Stimulated activated CD8-positive, alpha-beta memory T cell treated with anti-CD3 and anti-CD28 coated beads, Interleukin-7, amount 100 ng/mL, for 4 hours (primary cell): ENCODE results near the gene CACNG4.
"Not testable (repeated sequence)": the region's sequence is repeated elsewhere in the genome, so short reads cannot be mapped to it uniquely, and the experiment has no call there.

Source experiments
- DNase-seq, 2 donors: peaks; one replicate each; pipeline ENCODE4 v3.0.0-alpha.2; 2020; ENCODE audit warnings: low read depth in 2 of 2

Gene CACNG4

DNA sequence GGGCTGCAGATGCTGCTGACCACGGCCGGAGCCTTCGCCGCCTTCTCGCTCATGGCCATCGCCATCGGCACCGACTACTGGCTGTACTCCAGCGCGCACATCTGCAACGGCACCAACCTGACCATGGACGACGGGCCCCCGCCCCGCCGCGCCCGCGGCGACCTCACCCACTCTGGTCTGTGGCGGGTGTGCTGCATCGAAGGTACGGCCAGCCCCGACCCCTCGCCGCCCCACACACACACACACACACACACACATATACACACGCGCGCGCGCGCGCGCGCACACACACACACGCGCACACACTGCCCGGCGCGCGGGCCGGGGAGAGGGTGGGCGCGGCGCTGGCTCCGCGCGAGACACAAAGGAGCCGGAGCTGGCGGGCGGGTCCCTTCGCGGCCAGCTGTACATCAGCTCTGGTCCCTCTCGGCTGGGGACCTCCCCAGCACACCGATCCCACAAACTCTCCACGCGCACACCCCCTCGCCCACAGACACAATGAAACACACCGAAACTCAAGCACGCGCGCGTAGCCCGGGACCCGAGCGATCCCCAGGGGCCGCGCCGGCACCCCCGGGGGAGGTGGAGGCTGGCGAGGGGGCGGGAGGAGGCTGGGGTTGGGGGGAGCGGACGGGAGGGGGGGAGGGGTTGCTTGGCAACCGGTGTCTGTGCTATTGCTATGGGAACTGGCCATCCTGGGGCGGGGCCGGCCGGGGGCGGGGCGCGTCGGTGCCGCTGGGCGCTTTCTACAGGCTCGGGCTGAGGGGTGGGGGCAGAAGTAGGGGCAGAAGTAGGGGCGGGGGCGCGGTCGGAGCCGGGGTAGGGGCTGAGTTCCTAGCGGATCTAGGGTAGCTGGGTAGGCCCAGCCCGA lies 658 bp downstream of the CACNG4 start:
- no peak for DNase-seq

DNA sequence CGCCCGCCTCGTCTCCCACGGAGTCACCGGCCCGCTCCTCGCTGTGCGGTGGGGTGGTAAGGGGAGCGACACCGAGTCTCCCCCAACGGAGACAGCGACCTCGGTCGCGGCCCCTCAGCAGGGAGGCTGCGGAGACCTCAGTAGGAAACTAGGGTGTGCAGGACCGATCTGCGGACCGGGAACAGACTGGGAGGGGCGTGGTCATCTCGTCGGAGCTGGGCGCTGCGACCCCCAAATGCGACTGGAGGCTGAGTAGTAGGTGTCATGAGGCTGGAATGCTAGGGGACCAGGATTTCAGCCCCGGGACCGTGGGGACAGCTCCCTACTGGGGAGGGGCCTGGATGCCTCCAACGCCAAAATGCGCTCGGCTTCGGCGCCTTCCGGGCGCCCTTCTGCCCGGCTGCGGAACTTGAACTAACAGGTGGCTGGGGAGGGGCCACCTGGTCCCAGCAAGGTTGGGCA lies 1.3 kb downstream of the CACNG4 start:
- DNase-seq = no peak

GRCh38 chr17:66966298-66966697 lies 1.8 kb downstream of the CACNG4 start:
- no peak for DNase-seq

GRCh38 chr17:66966704-66967418 lies 2.4 kb downstream of the CACNG4 start:
- no peak for DNase-seq

DNA sequence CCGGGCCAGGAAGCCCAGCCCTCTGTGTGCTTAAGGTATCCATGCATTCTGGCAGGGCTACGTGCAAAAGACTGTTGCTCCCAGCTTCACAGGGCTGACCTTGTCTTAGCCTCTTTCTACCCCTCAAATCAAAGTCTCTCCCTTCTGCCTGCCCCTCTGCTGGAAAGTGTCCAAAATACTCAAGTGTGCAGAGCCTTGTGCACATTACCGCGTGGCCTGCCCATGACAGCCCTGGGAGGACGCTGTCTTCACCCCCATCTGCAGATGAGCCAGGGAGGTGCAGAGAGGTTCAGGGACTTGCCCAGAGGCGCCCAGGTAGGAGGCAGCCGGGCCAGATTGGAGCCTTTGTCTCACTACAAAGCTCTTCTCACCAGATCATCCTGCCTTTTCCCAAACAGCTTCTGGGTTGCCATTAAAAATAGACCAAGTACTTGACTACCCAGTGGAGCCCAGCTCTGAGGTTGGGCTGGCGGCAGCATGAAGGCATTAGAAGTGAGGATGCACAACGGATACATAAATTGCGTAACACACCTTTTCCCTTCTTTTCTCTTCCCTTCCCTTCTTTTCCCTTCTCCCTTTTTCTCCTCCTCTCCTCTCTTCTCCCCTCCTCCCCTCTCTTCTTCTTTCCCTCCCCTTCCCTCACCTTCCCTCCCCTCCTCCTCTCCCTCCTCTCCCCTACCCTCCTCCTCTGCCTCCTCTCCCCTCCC lies 3.5 kb downstream of the CACNG4 start:
- DNase-seq = no peak

DNA sequence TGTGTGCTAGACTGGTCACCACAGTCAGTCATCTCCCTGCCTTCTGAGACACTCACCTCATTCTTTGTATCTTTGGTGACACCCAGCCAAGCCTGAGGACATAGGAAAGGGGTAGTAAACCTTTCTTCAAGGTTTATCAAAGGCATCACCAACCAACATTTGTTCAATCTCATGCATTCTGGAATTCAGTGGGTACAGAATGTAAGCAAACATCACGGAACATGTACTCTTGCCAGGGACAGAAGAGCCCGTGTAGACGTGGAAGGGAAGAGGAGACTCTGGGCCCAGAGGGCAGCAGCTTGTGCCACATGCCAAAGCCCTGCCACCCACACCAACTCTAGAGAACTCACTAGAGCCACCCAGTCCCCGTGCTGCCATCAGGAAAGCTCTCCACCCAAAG lies 4.4 kb downstream of the CACNG4 start:
- DNase-seq = no peak

GRCh38 chr17:66970140-66970539 lies 5.6 kb downstream of the CACNG4 start:
- DNase-seq = no peak

- no peak for DNase-seq
These were observed 6.3 kb downstream of the CACNG4 start for GRCh38 chr17:66970797-66971196.

DNA sequence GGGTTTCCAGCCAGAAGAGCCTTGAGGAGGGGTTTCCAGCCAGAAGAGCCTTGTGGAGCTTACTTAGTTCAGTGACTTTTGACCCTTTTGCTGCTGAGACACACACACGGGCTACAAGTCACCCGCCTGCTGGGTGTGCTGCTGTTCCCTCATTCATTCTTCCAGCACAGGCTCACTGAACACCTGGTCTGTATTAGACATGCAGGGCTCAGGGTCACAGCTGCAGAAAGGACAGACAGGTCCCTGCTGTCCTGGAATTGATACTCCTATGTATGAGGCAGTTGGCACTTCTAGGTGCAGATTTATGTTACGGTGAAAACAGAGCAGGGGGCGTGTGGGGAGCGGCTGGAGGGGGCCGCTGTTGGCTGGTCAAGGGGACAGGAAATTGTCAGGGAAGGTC lies 6.8 kb downstream of the CACNG4 start:
- DNase-seq = no peak

- no peak for DNase-seq
These were observed 7.4 kb downstream of the CACNG4 start for GRCh38 chr17:66971730-66972441.

- not testable (repeated sequence) for DNase-seq
These were observed 7.9 kb downstream of the CACNG4 start for GRCh38 chr17:66972442-66972830.

- DNase-seq = no peak
These were observed 10.7 kb downstream of the CACNG4 start for GRCh38 chr17:66975188-66975587.

GRCh38 chr17:66975614-66976378 lies 11.3 kb downstream of the CACNG4 start:
- DNase-seq = no peak

DNA sequence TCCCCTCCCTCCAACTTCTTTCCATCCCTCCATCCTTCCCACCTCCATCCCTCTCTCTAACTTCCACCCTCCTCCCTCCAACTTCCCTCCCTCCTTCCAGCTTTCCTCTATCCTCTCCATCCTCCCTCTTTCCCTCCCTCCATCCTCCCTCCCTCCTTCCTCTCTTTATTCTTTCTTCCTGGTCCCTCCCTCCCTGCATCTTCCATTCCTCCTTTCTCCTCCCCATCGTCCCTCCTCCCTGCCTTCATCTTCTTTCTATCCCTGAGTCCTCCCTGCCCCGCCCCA lies 11.8 kb downstream of the CACNG4 start:
- no peak for DNase-seq

GRCh38 chr17:66976781-66977201 lies 12.3 kb downstream of the CACNG4 start:
- DNase-seq = no peak

- DNase-seq = no peak
These were observed 14.1 kb downstream of the CACNG4 start for GRCh38 chr17:66978514-66979061.

DNA sequence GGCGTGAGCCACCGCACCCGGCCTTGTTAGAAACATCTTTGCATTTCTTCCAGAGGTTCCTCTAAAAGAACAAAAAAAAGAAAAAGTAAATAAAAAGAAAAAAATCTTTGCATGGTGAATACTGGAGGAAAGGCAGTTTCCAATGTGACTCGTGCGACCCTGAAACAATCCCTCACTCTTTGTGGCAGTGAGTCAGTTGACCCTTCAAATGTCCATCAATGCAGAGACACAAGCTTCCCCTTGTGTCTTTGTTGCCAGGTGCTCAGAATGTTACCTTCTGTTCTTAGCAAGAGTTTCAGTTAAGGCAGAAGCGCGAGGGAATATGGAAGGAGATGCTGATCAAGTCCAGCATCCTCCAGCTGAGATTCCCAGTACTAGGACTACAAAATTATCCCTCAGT lies 16.4 kb downstream of the CACNG4 start:
- no peak for DNase-seq

DNA sequence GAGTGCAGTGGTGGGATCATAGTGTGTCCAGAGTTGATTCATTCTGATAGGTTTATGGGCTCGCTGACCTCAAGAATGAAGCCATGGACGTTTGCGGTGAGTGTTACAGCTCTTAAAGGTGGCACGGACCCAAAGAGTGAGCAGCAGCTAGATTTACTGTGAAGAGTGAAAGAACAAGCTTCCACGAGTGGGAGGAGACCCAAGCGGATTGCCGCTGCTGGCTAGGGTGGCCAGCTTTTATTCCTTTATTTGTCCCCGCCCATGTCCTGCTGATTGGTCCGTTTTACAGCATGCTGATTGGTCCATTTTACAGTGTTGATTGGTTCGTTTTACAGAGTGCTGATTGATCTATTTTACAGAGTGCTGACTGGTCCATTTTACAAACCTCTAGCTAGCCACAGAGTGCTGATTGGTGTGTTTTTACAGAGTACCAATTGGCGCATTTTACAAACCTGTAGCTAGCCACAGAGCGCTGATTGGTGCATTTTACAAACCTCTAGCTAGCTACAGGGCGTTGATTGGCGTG lies 17.5 kb downstream of the CACNG4 start:
- no peak for DNase-seq

DNA sequence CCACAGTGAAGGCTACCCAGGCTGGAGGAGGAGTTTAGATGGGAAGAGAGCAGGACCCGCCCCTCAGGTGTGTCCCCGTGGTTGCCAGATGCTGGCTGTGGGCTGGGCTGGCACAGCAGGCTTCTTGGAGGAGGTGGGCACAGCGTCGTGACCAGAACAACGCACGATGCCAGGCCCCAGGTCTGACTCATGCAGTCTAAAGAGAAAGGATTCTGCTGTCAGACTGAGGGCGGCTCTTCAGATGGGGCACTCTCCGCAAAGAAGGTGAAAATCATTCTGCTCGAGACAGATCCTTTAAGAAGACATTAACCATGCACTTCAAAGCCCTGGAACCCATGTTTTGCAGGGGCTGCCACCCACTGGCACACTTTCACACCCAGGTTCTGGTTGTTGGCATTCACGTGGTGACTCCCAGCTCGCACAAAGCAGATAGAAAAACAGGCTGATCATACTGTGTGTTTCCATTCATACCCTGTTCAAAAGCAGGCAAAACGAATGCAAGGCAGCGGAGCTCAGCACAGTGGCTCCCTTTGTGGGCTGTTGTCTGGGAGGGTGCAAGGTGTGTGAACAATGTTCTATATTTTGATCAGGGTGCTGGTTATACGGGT lies 19.0 kb downstream of the CACNG4 start:
- DNase-seq = no peak

- DNase-seq = no peak
These were observed 20.2 kb downstream of the CACNG4 start for GRCh38 chr17:66984730-66985129.
